Measurements from ENCODE around the gene SURF1. TPM values are rescaled to one million over a fixed set of nuclear protein-coding genes. Genes with fewer than 3 reads are reported as not detected.
A peak's percentile ranks its signal among the peaks of the same experiment; 100 is the strongest.

The SURF1 gene
- total and polyA plus RNA-seq, 10 of the 15 experiments (the other 5 are each of a cell fraction or from before 2014, with no cell fraction given) = 17.9 to 46.4 (median 29.6) TPM

GRCh38 chr9:133347515-133347984, 8.7 kb downstream of the SURF1 start (continued):
- TF ChIP-seq PBX3 (IDR thresholded peaks at IDR 0.05; ENCODE audit: insufficient replicate concordance, low read depth, low read length) (no peak), MXI1 (IDR thresholded peaks at IDR 0.05; ENCODE audit: low read depth, low read length) (peak; percentile 65; the same call in 1 of the 2 replicates), MAX (IDR thresholded peaks at IDR 0.05; ENCODE audit: low read depth, low read length) (0 out of 2 replicates have a peak, but pooled peaks have one; percentile 0), REST (IDR thresholded peaks at IDR 0.05; ENCODE audit: low read depth, low read length) (no peak), ZBTB11 (CRISPR knock-in tag; IDR thresholded peaks at IDR 0.05) (no peak)
